Urinary bladder (tissue), 4 donors: ENCODE measurements around the gene C10orf90. TPM values are rescaled to one million over a fixed set of nuclear protein-coding genes. Genes with fewer than 3 reads are reported as not detected.

Source experiments
- DNase-seq: peaks from one replicate; pipeline ENCODE4 v3.0.0-alpha.2; 2015; ENCODE audit errors: extremely low spot score
- H3K27ac ChIP-seq: one replicate; pipeline ENCODE4 v1.5.1; 2013; ENCODE audit warnings: low read depth, mild to moderate bottlenecking, moderate library complexity
- H3K36me3 ChIP-seq: one replicate; pipeline ENCODE4 v1.6.1; 2013; ENCODE audit warnings: mild to moderate bottlenecking, moderate library complexity; ENCODE audit not compliant: insufficient read depth
- H3K4me1 ChIP-seq: one replicate; pipeline ENCODE4 v1.6.1; 2013; ENCODE audit warnings: mild to moderate bottlenecking, moderate library complexity; ENCODE audit not compliant: insufficient read depth
- H3K4me3 ChIP-seq: one replicate; pipeline ENCODE4 v1.5.1; 2013; ENCODE audit warnings: low read depth, low read length
- WGBS: extraction: QIAGEN DNeasy Blood & Tissue Kit; methylation state at CpG from one replicate; pipeline ENCODE4 v1.1.7; 2013; 5-methylcytosine and 5-hydroxymethylcytosine counted together
- polyA plus RNA-seq: library from polyadenylated mRNA; stranded (reverse); fragments of 200-250 nt; gene quantifications from one replicate; pipeline ENCODE4 v1.2.3, GENCODE V29; 2013
- total RNA-seq: library from RNA; depleted of rRNA; stranded (reverse); fragments of >200 nt; gene quantifications from one replicate; pipeline ENCODE4 v1.2.3, GENCODE V29; 2014
- donor health status: healthy with polysubstance abuse.
- donor health status: healthy.

C10orf90 gene
- total and polyA plus RNA-seq, 2 donors: 0.85 TPM; not detected in 1

GRCh38 chr10:126470991-126471390, 199.5 kb downstream of the C10orf90 start:
- H3K4me3 ChIP-seq: no peak overlapping the region
- no peaks in the 10 kb centered on the region for H3K36me3 ChIP-seq
- no peaks in the 10 kb centered on the region for H3K4me1 ChIP-seq
- no peak for DNase-seq
- H3K27ac ChIP-seq: no peak overlapping the region
- 52% methylated on average over 8 of the region's 8 CpGs for WGBS

GRCh38 chr10:126469692-126470091, 200.8 kb downstream of the C10orf90 start:
- WGBS: 88% methylated on average over 5 of the region's 5 CpGs

GRCh38 chr10:126468876-126469643, 201.4 kb downstream of the C10orf90 start:
- Histone ChIP-seq H3K36me3 (no peaks in the 10 kb centered on the region), H3K27ac (no peak overlapping the region), H3K4me3 (no peak overlapping the region), H3K4me1 (no peaks in the 10 kb centered on the region)
- DNase-seq: no peak
- 82% methylated on average over 5 of the region's 5 CpGs for WGBS

More at GRCh38 chr10:126469692-126470091, 200.8 kb downstream of the C10orf90 start:
- DNase-seq: no peak
- Histone ChIP-seq H3K4me1 (no peaks in the 10 kb centered on the region), H3K4me3 (no peak overlapping the region), H3K27ac (no peak overlapping the region), H3K36me3 (no peaks in the 10 kb centered on the region)

GRCh38 chr10:126468467-126468866, 202.0 kb downstream of the C10orf90 start:
- no peaks in the 10 kb centered on the region for H3K36me3 ChIP-seq
- 84% methylated on average over 4 of the region's 4 CpGs for WGBS
- H3K27ac ChIP-seq: no peak overlapping the region
- DNase-seq: no peak
- H3K4me1 ChIP-seq: no peaks in the 10 kb centered on the region
- H3K4me3 ChIP-seq: no peak overlapping the region

GRCh38 chr10:126465771-126466170, 204.7 kb downstream of the C10orf90 start:
- no peak overlapping the region for H3K4me3 ChIP-seq
- H3K27ac ChIP-seq: no peak overlapping the region
- no peak for DNase-seq
- 48% methylated on average over 1 of the region's 1 CpG for WGBS
- H3K4me1 ChIP-seq: no peaks in the 10 kb centered on the region
- no peaks in the 10 kb centered on the region for H3K36me3 ChIP-seq

- H3K36me3 ChIP-seq: no peaks in the 10 kb centered on the region
Measured at GRCh38 chr10:126463286-126463685, 207.2 kb downstream of the C10orf90 start.

GRCh38 chr10:126461289-126461940, 209.1 kb downstream of the C10orf90 start:
- no peaks in the 10 kb centered on the region for H3K4me1 ChIP-seq
- no peaks in the 10 kb centered on the region for H3K36me3 ChIP-seq
- DNase-seq: no peak
- H3K27ac ChIP-seq: no peak overlapping the region
- WGBS: 86% methylated on average over 14 of the region's 14 CpGs
- H3K4me3 ChIP-seq: no peak overlapping the region

More at GRCh38 chr10:126463286-126463685, 207.2 kb downstream of the C10orf90 start:
- 66% methylated on average over 11 of the region's 11 CpGs for WGBS
- H3K27ac ChIP-seq: no peak overlapping the region
- no peaks in the 10 kb centered on the region for H3K4me1 ChIP-seq
- DNase-seq: no peak
- H3K4me3 ChIP-seq: no peak overlapping the region

GRCh38 chr10:126459878-126460481, 210.5 kb downstream of the C10orf90 start:
- Histone ChIP-seq H3K27ac (no peak overlapping the region), H3K36me3 (no peaks in the 10 kb centered on the region), H3K4me1 (no peaks in the 10 kb centered on the region), H3K4me3 (no peak overlapping the region)
- no peak for DNase-seq
- WGBS: 87% methylated on average over 6 of the region's 6 CpGs

GRCh38 chr10:126459032-126459831, 211.3 kb downstream of the C10orf90 start:
- WGBS: 88% methylated on average over 20 of the region's 20 CpGs
- no peak overlapping the region for H3K27ac ChIP-seq
- no peak for DNase-seq
- no peak overlapping the region for H3K4me3 ChIP-seq
- no peaks in the 10 kb centered on the region for H3K4me1 ChIP-seq
- no peaks in the 10 kb centered on the region for H3K36me3 ChIP-seq

- WGBS: 36% methylated on average over 1 of the region's 1 CpG
Measured at GRCh38 chr10:126458466-126458865, 212.0 kb downstream of the C10orf90 start.

GRCh38 chr10:126456632-126457031, 213.9 kb downstream of the C10orf90 start:
- 87% methylated on average over 5 of the region's 5 CpGs for WGBS
- no peak for DNase-seq

More at GRCh38 chr10:126458466-126458865, 212.0 kb downstream of the C10orf90 start:
- no peak for DNase-seq
- Histone ChIP-seq H3K36me3 (no peaks in the 10 kb centered on the region), H3K27ac (no peak overlapping the region), H3K4me3 (no peak overlapping the region), H3K4me1 (no peaks in the 10 kb centered on the region)

GRCh38 chr10:126455766-126456405, 214.6 kb downstream of the C10orf90 start:
- no peaks in the 10 kb centered on the region for H3K4me1 ChIP-seq
- 25% methylated on average over 11 of the region's 11 CpGs for whole genome bisulfite sequencing
- no peak overlapping the region for H3K27ac ChIP-seq
- H3K4me3 ChIP-seq: no peak overlapping the region
- peak; percentile 59 for DNase-seq
- no peaks in the 10 kb centered on the region for H3K36me3 ChIP-seq

More at GRCh38 chr10:126456632-126457031, 213.9 kb downstream of the C10orf90 start:
- H3K27ac ChIP-seq: no peak overlapping the region
- H3K36me3 ChIP-seq: no peaks in the 10 kb centered on the region
- H3K4me3 ChIP-seq: no peak overlapping the region
- no peaks in the 10 kb centered on the region for H3K4me1 ChIP-seq
